Endothelial cell of umbilical vein (primary cell): ENCODE data around the gene SUCLG2.

Experiments used
- EZH2 ChIP-seq: IDR thresholded peaks from 2 replicates; pipeline ENCODE4 v1.6.1; 2012; ENCODE audit warnings: borderline replicate concordance, low read depth, mild to moderate bottlenecking, moderate library complexity, low read length, inconsistent platforms; ENCODE audit not compliant: severe bottlenecking
- MYC ChIP-seq: IDR thresholded peaks from one replicate; pipeline ENCODE4 v1.6.1; 2011; ENCODE audit warnings: mild to moderate bottlenecking, low read depth, low read length
- POLR2A ChIP-seq: IDR thresholded peaks from 2 replicates; pipeline ENCODE4 v1.6.1; 2012; ENCODE audit warnings: low read depth, mild to moderate bottlenecking, control low read depth, low read length
- POLR2AphosphoS5 ChIP-seq: IDR thresholded peaks from 2 replicates; pipeline ENCODE4 v1.6.1; 2012; ENCODE audit warnings: low read depth, mild to moderate bottlenecking, control low read depth, low read length, moderate library complexity; ENCODE audit not compliant: insufficient read depth
- TF ChIP-seq, protein P1 (sequence below), 2 donors: IDR thresholded peaks; 1 replicate in 1 of 2; 2 replicates in 1 of 2; pipeline ENCODE4 v1.5.1; 2011; ENCODE audit warnings: low read length in 2 of 2, mild to moderate bottlenecking in 2 of 2, moderate library complexity in 2 of 2, control low read depth in 1 of 2, inconsistent platforms in 1 of 2, low read depth in 1 of 2; ENCODE audit not compliant: insufficient read depth in 1 of 2; ENCODE audit errors: extremely low read depth in 1 of 2
- TF ChIP-seq, protein P2 (sequence below): IDR thresholded peaks from 2 replicates; pipeline ENCODE4 v1.6.1; 2011; ENCODE audit not compliant: insufficient read depth, insufficient read length

DNA sequence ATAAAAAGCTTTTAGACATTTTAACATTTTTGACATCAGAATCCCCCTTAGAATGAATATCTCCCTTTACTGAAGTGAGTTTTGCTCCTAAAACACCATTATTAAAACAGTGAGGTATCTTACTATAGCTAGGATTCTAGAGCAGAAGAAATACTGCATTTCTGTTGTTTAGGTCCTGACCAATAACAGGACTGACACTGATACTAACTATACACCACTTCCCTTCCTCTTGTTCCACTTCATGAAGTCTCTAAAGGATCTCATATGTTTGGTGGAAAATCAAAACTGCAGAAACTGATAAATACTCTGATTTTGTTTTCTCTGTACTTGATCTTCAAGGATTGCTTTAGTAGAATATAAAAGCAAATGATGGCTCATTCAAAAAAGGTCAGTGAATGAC, 230.7 kb downstream of the SUCLG2 start:
- TF ChIP-seq, protein P1, sequence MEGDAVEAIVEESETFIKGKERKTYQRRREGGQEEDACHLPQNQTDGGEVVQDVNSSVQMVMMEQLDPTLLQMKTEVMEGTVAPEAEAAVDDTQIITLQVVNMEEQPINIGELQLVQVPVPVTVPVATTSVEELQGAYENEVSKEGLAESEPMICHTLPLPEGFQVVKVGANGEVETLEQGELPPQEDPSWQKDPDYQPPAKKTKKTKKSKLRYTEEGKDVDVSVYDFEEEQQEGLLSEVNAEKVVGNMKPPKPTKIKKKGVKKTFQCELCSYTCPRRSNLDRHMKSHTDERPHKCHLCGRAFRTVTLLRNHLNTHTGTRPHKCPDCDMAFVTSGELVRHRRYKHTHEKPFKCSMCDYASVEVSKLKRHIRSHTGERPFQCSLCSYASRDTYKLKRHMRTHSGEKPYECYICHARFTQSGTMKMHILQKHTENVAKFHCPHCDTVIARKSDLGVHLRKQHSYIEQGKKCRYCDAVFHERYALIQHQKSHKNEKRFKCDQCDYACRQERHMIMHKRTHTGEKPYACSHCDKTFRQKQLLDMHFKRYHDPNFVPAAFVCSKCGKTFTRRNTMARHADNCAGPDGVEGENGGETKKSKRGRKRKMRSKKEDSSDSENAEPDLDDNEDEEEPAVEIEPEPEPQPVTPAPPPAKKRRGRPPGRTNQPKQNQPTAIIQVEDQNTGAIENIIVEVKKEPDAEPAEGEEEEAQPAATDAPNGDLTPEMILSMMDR (IDR thresholded peaks at IDR 0.05; ENCODE audit: extremely low read depth in 1 of 2, insufficient read depth in 1 of 2, low read depth in 1 of 2, low read length in 2 of 2): no peak
- TF ChIP-seq POLR2A (no peak), EZH2 (no peak), POLR2AphosphoS5 (no peak), MYC (no peak)
- TF ChIP-seq, protein P2, sequence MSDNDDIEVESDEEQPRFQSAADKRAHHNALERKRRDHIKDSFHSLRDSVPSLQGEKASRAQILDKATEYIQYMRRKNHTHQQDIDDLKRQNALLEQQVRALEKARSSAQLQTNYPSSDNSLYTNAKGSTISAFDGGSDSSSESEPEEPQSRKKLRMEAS: no peak
